ENCODE measurements around the gene DHRS2. TPM values are rescaled to one million over a fixed set of nuclear protein-coding genes. Genes with fewer than 3 reads are reported as not detected.

The DHRS2 gene
- total and polyA plus RNA-seq, 2 of the 13 experiments (the other 11 are each of a cell fraction or from before 2014, with no cell fraction given), result 1,621 to 3,021 TPM

- TF ChIP-seq FOXP4 (CRISPR knock-in tag; IDR thresholded peaks at IDR 0.05) (no peak), ZNF546 (CRISPR knock-in tag; conservative IDR thresholded peaks at IDR 0.05) (no peak), TCF12 (IDR thresholded peaks at IDR 0.05) (no peak), TCF12 (CRISPR knock-in tag; IDR thresholded peaks at IDR 0.05) (no peak)
Measured at GRCh38 chr14:23667134-23667533, 31.0 kb downstream of the DHRS2 start (continued).

GRCh38 chr14:23669441-23669840, 33.3 kb downstream of the DHRS2 start:
- Histone ChIP-seq H3K4me1 (ENCODE audit: insufficient read depth, low read length) (peaks cover 22% of the 10 kb centered on the region), H2AFZ (ENCODE audit: low read length) (no peak overlapping the region), H3K27ac (ENCODE audit: extremely low read length, insufficient read depth, low read length) (no peak overlapping the region), H3K9ac (ENCODE audit: insufficient read depth, low read depth, low read length) (no peak overlapping the region), H3K9me3 (ENCODE audit: low read length) (no peaks in the 10 kb centered on the region), H4K20me1 (ENCODE audit: insufficient read depth, low read length) (no peaks in the 10 kb centered on the region), H3K4me2 (ENCODE audit: low read depth, low read length) (no peak overlapping the region), H3K4me3 (replicated peaks in 1 of 3; ENCODE audit: insufficient read depth in 1 of 3, low read depth in 2 of 3, low read length in 3 of 3) (no peak overlapping the region), H3K79me2 (ENCODE audit: insufficient read depth, low read length) (no peaks in the 10 kb centered on the region), H3K27me3 (ENCODE audit: control insufficient read depth in 1 of 2, insufficient read depth in 2 of 2, low read length in 2 of 2) (no peaks in the 10 kb centered on the region; a peak in 2 of 5 replicates), H3K36me3 (replicated peaks in 1 of 2; ENCODE audit: control insufficient read depth in 1 of 2, insufficient read depth in 2 of 2, low read length in 2 of 2) (no peaks in the 10 kb centered on the region)
- TF ChIP-seq RXRA (CRISPR knock-in tag; IDR thresholded peaks at IDR 0.05) (no peak), TFDP1 (CRISPR knock-in tag; IDR thresholded peaks at IDR 0.05; ENCODE audit: borderline replicate concordance) (no peak), PHF5A (CRISPR knock-in tag; IDR thresholded peaks at IDR 0.05; ENCODE audit: low read depth, unreplicated experiment) (no peak), ZNF878 (CRISPR knock-in tag; IDR thresholded peaks at IDR 0.05) (0 out of 2 replicates have a peak, but pooled peaks have one; percentile 24)
- intact Hi-C loops (cut with micrococcal nuclease; ENCODE audit: unreplicated experiment), result no loop called here
- CTCF ChIA-PET (ENCODE audit: low intra/inter-chr PET ratio, low total read pairs), result no interaction called here
- ATAC-seq (no peak), DNase-seq (ENCODE audit: low spot score) (no peak), FAIRE-seq (no peak)
- WGBS (ENCODE audit: low lambda C conversion rate), result 64% methylated on average over 5 of the region's 5 CpGs
- in situ Hi-C loops (cut with HindIII; ENCODE audit: extremely low pct_ligation_motif_present, low pct_unique_long_range_greater_than_20kb), result loop anchor here (5.0 kb wide), 1 partner anchor 243 kb away; no protein-coding TSS in a partner anchor
- POLR2A ChIA-PET, result interaction anchor here (1.3 kb wide), 1 partner anchor 21 kb away, joined by 3 read pairs; no protein-coding TSS in a partner anchor
- no TSS peak for BruUV-seq (replicated peaks)

Data from HepG2 (cell line).